GM12875 (cell line): ENCODE data around the gene FBLN2.

Source experiments
- H3K4me3 ChIP-seq: one replicate; pipeline ENCODE4 v1.5.1; 2011; ENCODE audit warnings: low read depth, low read length, control low read depth
- CTCF ChIP-seq: IDR thresholded peaks from 2 replicates; pipeline ENCODE4 v1.5.1; 2011; ENCODE audit warnings: low read depth, mild to moderate bottlenecking, control low read depth, inconsistent platforms, low read length, moderate library complexity, borderline replicate concordance; ENCODE audit not compliant: insufficient read depth

FBLN2 gene

GRCh38 chr3:13600950-13601691 is 52.2 kb downstream of the FBLN2 start:
- no peak for TF ChIP-seq CTCF
- H3K4me3 ChIP-seq = no peak overlapping the region

- TF ChIP-seq CTCF = no peak
- no peak overlapping the region for H3K4me3 ChIP-seq
These were observed 52.8 kb downstream of the FBLN2 start for GRCh38 chr3:13601692-13602080.

GRCh38 chr3:13605555-13605954 is 56.6 kb downstream of the FBLN2 start:
- no peak overlapping the region for H3K4me3 ChIP-seq

GRCh38 chr3:13607821-13608597 is 59.1 kb downstream of the FBLN2 start:
- no peak overlapping the region for H3K4me3 ChIP-seq
- TF ChIP-seq CTCF = no peak

More at GRCh38 chr3:13605555-13605954, 56.6 kb downstream of the FBLN2 start:
- TF ChIP-seq CTCF = no peak

- TF ChIP-seq CTCF = no peak
- no peak overlapping the region for H3K4me3 ChIP-seq
These were observed 60.2 kb downstream of the FBLN2 start for GRCh38 chr3:13608969-13609725.

- no peak for TF ChIP-seq CTCF
- no peak overlapping the region for H3K4me3 ChIP-seq
These were observed 61.2 kb downstream of the FBLN2 start for GRCh38 chr3:13610006-13610570.
